ENCODE data around the gene CTRB1.

GRCh38 chr16:75176926-75177325 is 41.9 kb upstream of the CTRB1 start:
- no peak for TF ChIP-seq EZH2 (IDR thresholded peaks at IDR 0.05; ENCODE audit: insufficient read depth, poor library complexity, severe bottlenecking)
- no peak for TF ChIP-seq EZH2phosphoT487 (IDR thresholded peaks at IDR 0.05; ENCODE audit: insufficient read depth, low read depth)

Data from GM23248 (cell line).